Astrocyte of the hippocampus (primary cell): ENCODE results near the gene ANGPTL1.

Experiments
- DNase-seq: peaks from one replicate; pipeline ENCODE4 v3.0.0; 2011; ENCODE audit warnings: low read depth, low spot score

The ANGPTL1 gene

GRCh38 chr1:178870944-178871343 lies at the start of gene ANGPTL1:
Gene ANGPTL1 (minus strand): TSS chr1:178871077. CDS start chr1:178865776, 5,301 bp downstream.
- peak; percentile 45 for DNase-seq

- no peak for DNase-seq
Observed at GRCh38 chr1:178919581-178919980, 48.7 kb upstream of the ANGPTL1 start.

- DNase-seq = no peak
Observed at GRCh38 chr1:178918955-178919354, 48.1 kb upstream of the ANGPTL1 start.

- DNase-seq = no peak
Observed at GRCh38 chr1:178918308-178918707, 47.4 kb upstream of the ANGPTL1 start.

- DNase-seq = peak; percentile 29
Observed at GRCh38 chr1:178916448-178917174, 45.7 kb upstream of the ANGPTL1 start.

GRCh38 chr1:178912597-178912996 lies 41.7 kb upstream of the ANGPTL1 start:
- DNase-seq = no peak

GRCh38 chr1:178910023-178910422 lies 39.1 kb upstream of the ANGPTL1 start:
- no peak for DNase-seq

- peak; percentile 72 for DNase-seq
Observed at GRCh38 chr1:178908358-178908757, 37.5 kb upstream of the ANGPTL1 start.

GRCh38 chr1:178901482-178902125 lies 30.7 kb upstream of the ANGPTL1 start:
- no peak for DNase-seq

GRCh38 chr1:178899402-178899801 lies 28.5 kb upstream of the ANGPTL1 start:
- no peak for DNase-seq

- no peak for DNase-seq
Observed at GRCh38 chr1:178898401-178898800, 27.5 kb upstream of the ANGPTL1 start.

- no peak for DNase-seq
Observed at GRCh38 chr1:178895928-178896327, 25.1 kb upstream of the ANGPTL1 start.

- no peak for DNase-seq
Observed at GRCh38 chr1:178886551-178886950, 15.7 kb upstream of the ANGPTL1 start.

GRCh38 chr1:178885869-178886268 lies 15.0 kb upstream of the ANGPTL1 start:
- DNase-seq = no peak

- DNase-seq = no peak
Observed at GRCh38 chr1:178881950-178882349, 11.1 kb upstream of the ANGPTL1 start.

- DNase-seq = no peak
Observed at GRCh38 chr1:178877896-178878295, 7.0 kb upstream of the ANGPTL1 start.

GRCh38 chr1:178875936-178876335 lies 5.1 kb upstream of the ANGPTL1 start:
- no peak for DNase-seq

GRCh38 chr1:178874966-178875365 lies 4.1 kb upstream of the ANGPTL1 start:
- no peak for DNase-seq

- no peak for DNase-seq
Observed at GRCh38 chr1:178871551-178872320, 859 bp upstream of the ANGPTL1 start.

- no peak for DNase-seq
Observed at GRCh38 chr1:178870221-178870620, 656 bp downstream of the ANGPTL1 start.

GRCh38 chr1:178869119-178869697 lies 1.7 kb downstream of the ANGPTL1 start:
- no peak for DNase-seq

- no peak for DNase-seq
Observed at GRCh38 chr1:178868706-178869105, 2.2 kb downstream of the ANGPTL1 start.
